Measurements from ENCODE around the gene MAGEA3. TPM values are rescaled to one million over a fixed set of nuclear protein-coding genes. Genes with fewer than 3 reads are reported as not detected.
"Not testable (repeated sequence)": the region's sequence is repeated elsewhere in the genome, so short reads cannot be mapped to it uniquely, and the experiment has no call there.

The MAGEA3 gene
- total RNA-seq, 1 donor from 2014 or later = not detected

GRCh38 chrX:152658302-152658701, 40.3 kb upstream of the MAGEA3 start:
- Mint-ChIP-seq H3K27ac (ENCODE audit: unreplicated experiment) (no peak overlapping the region), H3K27me3 (ENCODE audit: unreplicated experiment) (no peaks in the 10 kb centered on the region), H3K4me1 (ENCODE audit: low read depth, unreplicated experiment) (no peaks in the 10 kb centered on the region), H3K9me3 (ENCODE audit: unreplicated experiment) (no peaks in the 10 kb centered on the region), H3K4me3 (ENCODE audit: unreplicated experiment) (no peak overlapping the region), H3K36me3 (ENCODE audit: unreplicated experiment) (no peaks in the 10 kb centered on the region)
- TF ChIP-seq CTCF (IDR thresholded peaks at IDR 0.05; ENCODE audit: partially characterized antibody, unreplicated experiment) = no peak
- DNase-seq = no peak

- H3K27ac Mint-ChIP-seq (ENCODE audit: unreplicated experiment) = no peak overlapping the region
- no peak overlapping the region for H3K4me3 Mint-ChIP-seq (ENCODE audit: unreplicated experiment)
- no peaks in the 10 kb centered on the region for H3K9me3 Mint-ChIP-seq (ENCODE audit: unreplicated experiment)
- no peak for DNase-seq
- no peaks in the 10 kb centered on the region for H3K36me3 Mint-ChIP-seq (ENCODE audit: unreplicated experiment)
- H3K4me1 Mint-ChIP-seq (ENCODE audit: low read depth, unreplicated experiment) = no peaks in the 10 kb centered on the region
- no peaks in the 10 kb centered on the region for H3K27me3 Mint-ChIP-seq (ENCODE audit: unreplicated experiment)
- no peak for TF ChIP-seq CTCF (IDR thresholded peaks at IDR 0.05; ENCODE audit: partially characterized antibody, unreplicated experiment)
These were observed 35.5 kb upstream of the MAGEA3 start for GRCh38 chrX:152663086-152663485.

- DNase-seq = no peak
- peaks cover 2% of the 10 kb centered on the region for H3K9me3 Mint-ChIP-seq (ENCODE audit: unreplicated experiment)
- no peak overlapping the region for H3K27ac Mint-ChIP-seq (ENCODE audit: unreplicated experiment)
- no peaks in the 10 kb centered on the region for H3K27me3 Mint-ChIP-seq (ENCODE audit: unreplicated experiment)
- no peaks in the 10 kb centered on the region for H3K36me3 Mint-ChIP-seq (ENCODE audit: unreplicated experiment)
- no peak overlapping the region for H3K4me3 Mint-ChIP-seq (ENCODE audit: unreplicated experiment)
- no peak for TF ChIP-seq CTCF (IDR thresholded peaks at IDR 0.05; ENCODE audit: partially characterized antibody, unreplicated experiment)
- H3K4me1 Mint-ChIP-seq (ENCODE audit: low read depth, unreplicated experiment) = no peaks in the 10 kb centered on the region
These were observed 24.5 kb upstream of the MAGEA3 start for GRCh38 chrX:152674135-152674534.

GRCh38 chrX:152674652-152675051, 23.9 kb upstream of the MAGEA3 start:
- not testable (repeated sequence) for H3K4me3 Mint-ChIP-seq (ENCODE audit: unreplicated experiment); DNase-seq; H3K27me3 Mint-ChIP-seq (ENCODE audit: unreplicated experiment); H3K27ac Mint-ChIP-seq (ENCODE audit: unreplicated experiment); H3K36me3 Mint-ChIP-seq (ENCODE audit: unreplicated experiment); H3K9me3 Mint-ChIP-seq (ENCODE audit: unreplicated experiment); H3K4me1 Mint-ChIP-seq (ENCODE audit: low read depth, unreplicated experiment)

GRCh38 chrX:152681012-152681411, 17.6 kb upstream of the MAGEA3 start:
- H3K4me3 Mint-ChIP-seq (ENCODE audit: unreplicated experiment); H3K27ac Mint-ChIP-seq (ENCODE audit: unreplicated experiment); H3K36me3 Mint-ChIP-seq (ENCODE audit: unreplicated experiment); H3K4me1 Mint-ChIP-seq (ENCODE audit: low read depth, unreplicated experiment); DNase-seq; H3K9me3 Mint-ChIP-seq (ENCODE audit: unreplicated experiment); H3K27me3 Mint-ChIP-seq (ENCODE audit: unreplicated experiment): not testable (repeated sequence)

GRCh38 chrX:152700390-152700789, 1.8 kb downstream of the MAGEA3 start:
- not testable (repeated sequence) for H3K27ac Mint-ChIP-seq (ENCODE audit: unreplicated experiment); H3K4me1 Mint-ChIP-seq (ENCODE audit: low read depth, unreplicated experiment); DNase-seq; H3K9me3 Mint-ChIP-seq (ENCODE audit: unreplicated experiment); H3K4me3 Mint-ChIP-seq (ENCODE audit: unreplicated experiment); H3K27me3 Mint-ChIP-seq (ENCODE audit: unreplicated experiment); H3K36me3 Mint-ChIP-seq (ENCODE audit: unreplicated experiment)

GRCh38 chrX:152706500-152706899, 7.9 kb downstream of the MAGEA3 start:
- not testable (repeated sequence) for DNase-seq; H3K9me3 Mint-ChIP-seq (ENCODE audit: unreplicated experiment); H3K27me3 Mint-ChIP-seq (ENCODE audit: unreplicated experiment); H3K27ac Mint-ChIP-seq (ENCODE audit: unreplicated experiment); H3K4me1 Mint-ChIP-seq (ENCODE audit: low read depth, unreplicated experiment); H3K4me3 Mint-ChIP-seq (ENCODE audit: unreplicated experiment); H3K36me3 Mint-ChIP-seq (ENCODE audit: unreplicated experiment)

GRCh38 chrX:152709173-152709572, 10.6 kb downstream of the MAGEA3 start, which contains the start of gene CSAG2:
Gene CSAG2 (minus strand): TSS chrX:152709273. CDS start chrX:152709112, 161 bp downstream.
- H3K4me1 Mint-ChIP-seq (ENCODE audit: low read depth, unreplicated experiment); H3K36me3 Mint-ChIP-seq (ENCODE audit: unreplicated experiment); H3K27me3 Mint-ChIP-seq (ENCODE audit: unreplicated experiment); H3K9me3 Mint-ChIP-seq (ENCODE audit: unreplicated experiment); H3K4me3 Mint-ChIP-seq (ENCODE audit: unreplicated experiment); H3K27ac Mint-ChIP-seq (ENCODE audit: unreplicated experiment); DNase-seq: not testable (repeated sequence)

- H3K4me1 Mint-ChIP-seq (ENCODE audit: low read depth, unreplicated experiment); DNase-seq; H3K27ac Mint-ChIP-seq (ENCODE audit: unreplicated experiment); H3K27me3 Mint-ChIP-seq (ENCODE audit: unreplicated experiment); H3K36me3 Mint-ChIP-seq (ENCODE audit: unreplicated experiment); H3K9me3 Mint-ChIP-seq (ENCODE audit: unreplicated experiment); H3K4me3 Mint-ChIP-seq (ENCODE audit: unreplicated experiment): not testable (repeated sequence)
These were observed 14.6 kb downstream of the MAGEA3 start for GRCh38 chrX:152713195-152713594.

Measured in glutamatergic neuron (in vitro differentiated cells).